Superior temporal gyrus (tissue), 1 donor: Measurements from ENCODE around the gene ATAD3B.
"Not testable (repeated sequence)": the region's sequence is repeated elsewhere in the genome, so short reads cannot be mapped to it uniquely, and the experiment has no call there.

Experiments used
- DNase-seq: peaks from one replicate; pipeline ENCODE4 v3.0.0-alpha.2; 2016; ENCODE audit errors: extremely low spot score

Gene ATAD3B

DNA sequence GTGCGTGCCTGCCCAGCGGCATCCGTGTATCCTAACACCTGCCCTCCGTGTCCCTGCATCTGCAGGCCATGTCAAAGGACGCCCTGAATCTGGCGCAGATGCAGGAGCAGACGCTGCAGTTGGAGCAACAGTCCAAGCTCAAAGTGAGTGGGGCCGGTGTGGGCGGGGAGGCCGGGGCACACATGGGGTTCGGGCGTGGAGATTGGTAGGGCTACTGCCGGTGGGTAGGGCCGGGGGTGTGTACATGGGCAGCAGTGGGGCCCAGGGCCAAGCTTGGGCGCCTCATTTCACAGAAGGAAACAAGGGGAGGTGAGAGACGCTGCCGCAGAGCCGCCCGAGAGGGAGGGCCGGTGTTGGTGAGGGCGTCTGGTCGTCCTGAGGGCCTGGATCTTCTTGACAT is 20.9 kb upstream of the ATAD3B start:
- DNase-seq = not testable (repeated sequence)

DNA sequence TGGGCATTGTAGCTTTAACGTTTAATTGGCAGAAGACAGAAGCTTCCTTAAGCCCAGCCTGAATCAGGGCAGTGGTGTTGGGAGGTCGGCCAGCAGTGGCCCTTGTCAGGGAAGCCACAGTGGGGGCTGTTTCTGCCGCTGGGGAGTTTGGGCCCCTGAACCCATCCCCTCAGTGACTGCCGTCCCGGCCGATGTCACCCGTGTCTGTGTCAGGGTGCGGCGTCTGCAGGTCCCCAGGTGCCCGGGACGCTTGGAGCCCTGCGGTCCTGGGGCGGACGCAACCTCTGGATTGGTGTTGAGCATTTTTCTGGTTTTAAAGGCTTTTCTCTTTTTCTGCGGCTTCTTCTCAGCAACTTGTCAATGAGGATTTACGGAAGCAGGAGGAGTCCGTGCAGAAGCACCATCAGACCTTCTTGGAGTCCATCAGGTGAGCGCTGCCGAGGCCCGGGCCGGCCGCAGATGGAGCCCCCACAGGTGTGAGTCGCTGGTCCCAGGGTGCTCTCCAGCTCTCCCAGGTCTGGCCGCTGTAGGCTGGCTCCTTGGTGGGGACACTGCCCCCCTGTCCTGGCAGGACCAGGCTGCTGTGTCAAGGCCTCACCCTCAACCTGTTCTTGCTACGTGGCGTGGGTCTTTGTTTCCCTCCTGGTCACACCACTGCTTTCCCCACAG is 19.7 kb upstream of the ATAD3B start:
- no peak for DNase-seq

- DNase-seq = not testable (repeated sequence)
These were observed 19.2 kb upstream of the ATAD3B start for GRCh38 chr1:1452365-1452739.

DNA sequence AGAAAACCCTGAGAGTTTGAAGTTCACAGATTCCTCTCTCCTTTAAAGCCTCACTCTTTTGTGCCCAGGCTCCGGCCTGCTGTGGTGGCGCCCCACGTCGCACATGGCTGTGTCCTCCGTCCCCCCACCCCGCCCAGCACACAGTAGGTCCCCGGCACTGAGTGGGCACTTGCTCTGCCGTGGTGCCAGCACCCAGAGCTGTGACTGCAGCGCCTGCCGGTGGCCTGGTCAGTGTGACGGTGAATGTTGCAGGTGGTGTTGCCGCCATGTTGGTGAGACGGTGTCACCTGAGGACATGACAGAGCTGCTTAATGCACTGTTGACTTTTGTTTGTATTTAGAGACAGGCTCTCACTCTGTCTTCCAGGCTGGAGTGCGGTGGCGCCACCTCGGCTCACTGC is 18.7 kb upstream of the ATAD3B start:
- no peak for DNase-seq

DNA sequence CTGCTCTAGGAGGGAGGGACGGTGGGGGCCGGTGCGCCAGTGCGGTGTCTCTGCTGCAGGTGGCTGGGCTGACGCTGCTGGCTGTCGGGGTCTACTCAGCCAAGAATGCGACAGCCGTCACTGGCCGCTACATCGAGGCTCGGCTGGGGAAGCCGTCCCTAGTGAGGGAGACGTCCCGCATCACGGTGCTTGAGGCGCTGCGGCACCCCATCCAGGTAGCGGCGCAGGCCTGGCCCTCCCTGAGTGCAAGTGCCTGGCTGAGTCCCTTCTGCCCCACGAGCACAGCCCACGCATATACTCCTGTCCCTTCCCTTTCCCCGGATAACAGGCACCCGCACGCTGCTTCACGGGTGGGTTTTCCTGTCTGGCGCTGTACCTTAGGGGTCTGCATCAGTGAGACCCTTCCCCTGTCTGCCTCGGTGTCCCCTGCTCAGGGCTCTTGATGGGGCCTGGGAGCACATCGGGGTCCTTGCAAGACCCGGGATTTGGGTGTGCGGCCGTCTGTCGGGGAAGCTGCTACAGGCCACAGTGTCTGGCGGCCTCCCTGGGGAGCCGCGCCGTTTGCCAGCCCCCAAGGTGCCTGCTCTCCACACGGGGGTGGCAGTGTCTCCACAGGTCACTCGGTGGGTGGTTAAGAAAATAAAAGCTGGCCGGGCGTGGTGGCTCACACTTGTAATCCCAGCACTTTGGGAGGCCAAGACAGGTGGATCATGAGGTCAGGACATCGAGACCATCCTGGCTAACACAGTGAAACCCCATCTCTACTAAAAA is 17.1 kb upstream of the ATAD3B start:
- not testable (repeated sequence) for DNase-seq

GRCh38 chr1:1455366-1455884 is 16.1 kb upstream of the ATAD3B start:
- no peak for DNase-seq

- not testable (repeated sequence) for DNase-seq
These were observed 15.6 kb upstream of the ATAD3B start for GRCh38 chr1:1455934-1456333.

DNA sequence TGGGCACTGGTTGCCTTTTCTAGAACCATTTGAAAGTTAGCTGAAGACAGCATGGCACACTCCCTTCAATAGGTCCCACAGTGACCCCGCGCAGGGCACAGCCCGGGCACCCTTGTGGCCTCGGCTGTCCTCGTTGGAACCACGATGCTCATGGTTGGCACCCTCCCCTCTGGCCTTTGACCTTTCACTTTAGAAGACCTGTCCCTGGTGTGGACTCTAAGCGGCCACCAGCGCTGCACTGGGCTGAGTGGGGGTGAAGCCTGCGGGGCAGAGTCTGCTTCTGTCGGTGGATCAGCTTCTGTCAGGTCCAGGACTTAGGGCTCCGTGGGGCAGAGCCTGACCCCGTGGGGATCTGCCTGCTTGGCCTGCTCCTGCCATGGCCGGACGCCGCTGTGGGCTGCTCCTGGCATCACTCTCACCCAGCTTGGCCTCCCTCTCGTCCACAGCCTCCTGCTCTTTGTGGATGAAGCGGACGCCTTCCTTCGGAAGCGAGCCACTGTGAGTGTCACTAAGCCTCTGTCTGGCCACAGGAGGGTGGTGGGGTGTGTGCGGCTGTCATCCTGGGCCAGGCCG is 14.8 kb upstream of the ATAD3B start:
- not testable (repeated sequence) for DNase-seq

- DNase-seq = not testable (repeated sequence)
These were observed 12.4 kb upstream of the ATAD3B start for GRCh38 chr1:1459156-1459555.

DNA sequence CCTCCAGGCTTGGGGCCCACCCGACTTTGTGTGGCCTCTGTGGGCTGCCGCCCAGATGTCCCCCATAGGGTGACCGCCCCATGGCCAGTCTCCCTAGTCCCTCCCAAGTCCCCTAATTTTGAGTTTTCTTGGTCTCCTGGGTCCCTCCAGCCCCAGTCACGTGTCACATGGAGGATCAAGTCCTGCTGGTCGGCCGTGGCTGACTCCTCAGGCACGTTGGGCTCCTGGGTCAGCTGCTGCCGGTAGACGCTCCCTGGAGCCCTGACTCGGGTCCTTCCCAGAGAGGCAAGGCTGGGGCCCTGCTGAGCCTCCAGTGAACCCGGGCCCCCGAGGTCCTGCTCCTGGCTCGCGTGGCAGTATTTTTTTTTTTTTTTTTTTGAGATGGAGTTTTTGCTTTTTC is 11.9 kb upstream of the ATAD3B start:
- not testable (repeated sequence) for DNase-seq

GRCh38 chr1:1460540-1461130 is 10.9 kb upstream of the ATAD3B start:
- DNase-seq = no peak

GRCh38 chr1:1461721-1462317 is 9.7 kb upstream of the ATAD3B start:
- DNase-seq = no peak

- DNase-seq = no peak
These were observed 9.1 kb upstream of the ATAD3B start for GRCh38 chr1:1462318-1462966.

GRCh38 chr1:1463312-1463711 is 8.3 kb upstream of the ATAD3B start:
- DNase-seq = no peak

- not testable (repeated sequence) for DNase-seq
These were observed 3.2 kb upstream of the ATAD3B start for GRCh38 chr1:1468196-1468985.

DNA sequence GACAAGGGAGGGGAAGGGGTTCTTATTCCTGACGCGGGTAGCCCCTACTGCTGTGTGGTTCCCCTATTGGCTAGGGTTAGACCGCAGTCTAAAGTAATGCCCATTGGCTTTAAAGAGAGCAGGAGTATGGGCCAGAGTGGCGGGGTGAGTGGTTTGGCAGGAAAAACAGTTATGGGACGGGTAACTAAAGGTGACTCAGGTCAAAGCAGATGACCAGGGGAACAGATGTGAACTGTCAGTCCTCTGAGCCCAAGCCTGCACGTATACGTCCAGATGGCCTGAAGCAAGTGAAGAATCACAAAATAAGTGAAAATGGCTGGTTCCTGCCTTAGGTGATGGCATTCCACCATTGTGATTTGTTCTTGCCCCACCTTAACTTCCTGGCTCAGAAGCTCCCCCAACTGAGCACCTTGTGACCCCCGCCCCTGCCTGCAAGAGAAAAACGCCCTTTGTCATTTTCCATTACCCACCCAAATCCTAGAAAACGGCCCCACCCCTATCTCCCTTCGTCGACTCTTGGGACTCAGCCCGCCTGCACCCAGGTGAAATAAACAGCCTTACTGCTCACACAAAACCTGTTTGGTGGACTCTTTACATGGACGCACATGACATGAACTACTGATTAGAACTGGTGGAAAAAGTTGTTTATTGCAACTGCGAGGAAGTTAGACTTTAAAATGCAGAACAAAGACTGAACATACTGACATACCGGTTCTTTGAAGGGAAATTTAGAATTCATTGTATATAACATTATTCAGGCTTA is 758 bp upstream of the ATAD3B start:
- DNase-seq = no peak

- not testable (repeated sequence) for DNase-seq
These were observed 700 bp downstream of the ATAD3B start for GRCh38 chr1:1472053-1472876.

GRCh38 chr1:1476011-1476410 is 4.4 kb downstream of the ATAD3B start:
- DNase-seq = not testable (repeated sequence)

- no peak for DNase-seq
These were observed 5.6 kb downstream of the ATAD3B start for GRCh38 chr1:1477206-1477605.
